Natural killer cell treated with Interleukin-12 subunit alpha and Interleukin-12 subunit beta and Interleukin-15 and Interleukin-18, amount 100 ng/mL, for 72 hours (primary cell): ENCODE measurements around the gene CSNK1A1. TPM values are rescaled to one million over a fixed set of nuclear protein-coding genes. Genes with fewer than 3 reads are reported as not detected.
A peak's percentile ranks its signal among the peaks of the same experiment; 100 is the strongest.

Experiments
- ATAC-seq, 2 donors: fragments of 150-1000 bp; cut with Tn5 transposase in 1 of 2; sonication (Bioruptor Pico), chemical (Tn5 transposase) in 1 of 2; 2 replicates each; pipeline ENCODE4 v1.10.0; 2021
- DNase-seq: peaks from one replicate; pipeline ENCODE4 v3.0.0; 2022; ENCODE audit warnings: low spot score
- H3K27ac Mint-ChIP-seq, 2 donors: 1 replicate in 1 of 2; 2 replicates in 1 of 2; pipeline ENCODE4 v1.8.0; 2022; ENCODE audit warnings: mixed read lengths in 2 of 2, mild to moderate bottlenecking in 1 of 2, moderate library complexity in 1 of 2
- H3K27me3 Mint-ChIP-seq, 2 donors: 1 replicate in 1 of 2; 2 replicates in 1 of 2; pipeline ENCODE4 v1.8.0; 2022; ENCODE audit warnings: mixed read lengths in 2 of 2
- H3K36me3 Mint-ChIP-seq: one replicate; pipeline ENCODE4 v1.8.0; 2022; ENCODE audit warnings: mixed read lengths
- H3K4me1 Mint-ChIP-seq, 2 donors: 1 replicate in 1 of 2; 2 replicates in 1 of 2; pipeline ENCODE4 v1.8.0; 2022; ENCODE audit warnings: low read depth in 2 of 2, mixed read lengths in 2 of 2, mild to moderate bottlenecking in 1 of 2
- H3K4me3 Mint-ChIP-seq: one replicate; pipeline ENCODE4 v1.8.0; 2022; ENCODE audit warnings: mixed read lengths
- H3K9me3 Mint-ChIP-seq: 2 replicates; pipeline ENCODE4 v1.8.0; 2022; ENCODE audit warnings: mixed read lengths
- total RNA-seq, 2 donors: library from RNA; stranded (reverse); gene quantifications; one replicate each; pipeline ENCODE4 v1.2.3, GENCODE V29; 2022

CSNK1A1 gene
- total RNA-seq, 2 donors from 2014 or later: 173 to 237 TPM

DNA sequence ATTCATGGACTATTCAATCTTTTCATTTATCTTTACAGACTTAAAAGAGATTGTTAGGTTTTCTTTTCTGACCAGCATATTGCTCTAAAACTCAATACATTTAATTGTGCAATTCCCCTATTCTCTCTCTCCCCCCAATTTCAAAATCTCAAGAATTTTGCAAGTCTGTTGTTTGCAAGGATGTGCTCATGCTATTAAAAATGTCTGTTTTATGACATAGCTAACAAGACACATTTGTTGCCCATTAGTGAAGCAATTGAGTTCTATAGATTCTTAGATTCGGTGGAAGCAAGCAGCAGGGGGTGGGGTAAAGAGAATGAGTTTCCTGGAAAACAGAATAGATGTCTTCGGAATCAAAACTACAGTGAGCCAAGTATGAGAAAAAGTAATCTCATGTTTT is 8.5 kb upstream of the CSNK1A1 start:
- Mint-ChIP-seq H3K9me3 (no peaks in the 10 kb centered on the region), H3K27ac (no peak overlapping the region), H3K4me3 (no peak overlapping the region), H3K27me3 (no peaks in the 10 kb centered on the region), H3K4me1 (peaks cover 0 to 6% of the 10 kb centered on the region in 2 donors), H3K36me3 (no peaks in the 10 kb centered on the region)
- DNase-seq (no peak), ATAC-seq (no peak)

DNA sequence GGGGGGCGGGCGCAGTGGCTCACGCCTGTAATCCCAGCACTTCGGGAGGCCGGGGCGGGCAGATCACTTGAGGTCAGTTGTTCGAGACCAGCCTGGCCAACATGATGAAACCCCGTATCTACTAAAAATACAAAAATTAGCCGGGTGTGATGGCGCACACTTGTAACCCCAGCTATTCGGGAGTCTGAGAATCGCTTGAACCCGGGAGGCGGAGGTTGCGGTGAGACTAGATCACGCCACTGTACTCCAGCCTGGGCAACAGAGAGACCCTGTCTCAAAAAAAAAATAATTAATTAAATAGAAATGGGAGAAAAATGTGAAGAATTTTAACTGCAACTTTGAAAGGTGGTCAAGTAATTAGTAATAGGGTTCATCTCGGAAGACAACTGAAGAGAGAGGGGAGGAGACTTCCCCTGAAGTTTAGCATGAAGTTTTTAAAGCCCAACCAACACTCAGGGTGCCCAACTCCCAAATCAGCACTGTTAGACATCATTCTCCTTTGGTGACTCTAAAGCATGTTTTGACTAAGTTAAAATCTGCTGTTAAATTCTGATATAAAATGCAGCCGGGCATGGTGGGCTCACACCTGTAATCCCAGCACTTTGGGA is 1.4 kb upstream of the CSNK1A1 start:
- no peaks in the 10 kb centered on the region for H3K27me3 Mint-ChIP-seq
- H3K27ac Mint-ChIP-seq: no peak overlapping the region
- H3K4me1 Mint-ChIP-seq: peaks cover 17 to 19% of the 10 kb centered on the region in 2 donors
- peaks cover 19% of the 10 kb centered on the region for H3K36me3 Mint-ChIP-seq
- no peak overlapping the region for H3K4me3 Mint-ChIP-seq
- no peaks in the 10 kb centered on the region for H3K9me3 Mint-ChIP-seq
- DNase-seq: no peak
- no peak for ATAC-seq

DNA sequence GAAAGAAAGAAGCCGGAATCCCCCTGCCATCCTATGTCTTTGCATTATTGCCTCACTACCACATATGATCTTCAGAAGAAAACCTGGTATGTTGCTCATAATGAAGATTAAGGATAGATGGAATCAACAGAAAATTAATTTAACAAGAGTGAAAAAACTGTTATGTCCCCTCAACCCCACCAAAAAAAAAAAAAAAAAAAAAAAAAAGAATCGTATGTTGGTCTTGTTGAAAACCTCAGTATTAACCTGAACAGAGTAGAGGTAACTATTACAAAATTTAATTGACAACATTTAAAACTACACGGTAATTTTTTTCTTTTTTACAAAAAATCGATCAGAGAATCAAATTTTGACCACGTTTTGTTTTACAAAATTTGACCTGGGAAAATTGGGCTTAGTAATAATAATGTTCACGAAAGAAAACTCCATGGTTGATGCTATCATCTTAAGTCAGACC is 827 bp upstream of the CSNK1A1 start:
- Mint-ChIP-seq H3K27me3 (no peaks in the 10 kb centered on the region), H3K36me3 (peaks cover 23% of the 10 kb centered on the region), H3K4me3 (peak overlapping the region; percentile 93), H3K9me3 (no peaks in the 10 kb centered on the region), H3K27ac (peak overlapping the region; percentile 93 to 98), H3K4me1 (peaks cover 21% of the 10 kb centered on the region in 2 donors)
- DNase-seq (no peak), ATAC-seq (no peak)

DNA sequence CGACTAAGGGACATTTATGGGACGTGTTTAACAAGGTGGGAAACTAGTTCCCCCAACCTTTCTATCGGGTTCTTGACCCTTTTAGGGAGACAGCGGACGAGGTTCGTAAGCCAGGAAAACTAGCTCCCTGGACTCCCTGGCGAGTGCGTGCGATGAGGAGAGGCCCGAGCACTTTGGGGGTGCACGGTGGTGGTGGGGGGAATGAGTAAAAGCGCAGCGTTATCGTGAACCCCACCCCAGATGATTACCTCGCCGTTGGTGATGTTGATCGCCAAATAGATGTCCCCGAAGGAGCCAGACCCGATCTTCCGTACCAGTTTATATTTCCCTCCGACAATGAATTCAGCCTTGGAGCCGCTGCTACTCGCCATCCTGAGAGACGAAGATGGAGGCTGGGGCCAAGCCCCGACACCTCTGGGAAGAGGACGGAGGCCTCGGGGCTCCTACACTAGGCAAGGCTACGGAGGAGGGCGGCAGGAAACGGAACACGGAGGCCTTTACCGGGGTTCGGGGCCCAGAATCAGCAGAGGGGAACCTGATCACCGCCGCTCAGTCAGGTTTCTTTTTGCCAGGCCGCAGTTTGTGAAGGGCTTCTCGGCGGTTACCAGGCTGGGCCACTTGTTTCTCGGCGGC is 529 bp downstream of the CSNK1A1 start:
- peaks cover 25 to 35% of the 10 kb centered on the region in 2 donors for H3K4me1 Mint-ChIP-seq
- no peaks in the 10 kb centered on the region for H3K27me3 Mint-ChIP-seq
- peaks cover 25% of the 10 kb centered on the region for H3K36me3 Mint-ChIP-seq
- peak overlapping the region; percentile 93 for H3K4me3 Mint-ChIP-seq
- DNase-seq: no peak
- ATAC-seq: peak; percentile 1 to 12
- H3K27ac Mint-ChIP-seq: peak overlapping the region; percentile 93 to 98
- no peaks in the 10 kb centered on the region for H3K9me3 Mint-ChIP-seq

DNA sequence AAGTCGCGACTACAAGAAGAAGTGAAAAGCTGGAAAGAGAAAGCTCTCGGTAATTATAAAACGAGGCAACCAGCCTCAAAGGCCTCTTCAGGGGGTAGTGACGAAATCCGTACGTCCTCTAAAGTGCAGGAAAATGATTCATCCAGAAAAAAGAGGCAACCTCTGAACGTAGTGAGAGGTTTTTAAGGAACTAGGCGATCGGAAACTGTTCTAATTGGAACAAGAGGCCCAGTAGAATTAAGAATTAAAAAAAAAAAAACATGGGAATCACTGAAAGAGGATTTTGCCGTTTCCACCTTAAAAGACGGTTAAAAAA is 1.0 kb downstream of the CSNK1A1 start:
- no peak for DNase-seq

DNA sequence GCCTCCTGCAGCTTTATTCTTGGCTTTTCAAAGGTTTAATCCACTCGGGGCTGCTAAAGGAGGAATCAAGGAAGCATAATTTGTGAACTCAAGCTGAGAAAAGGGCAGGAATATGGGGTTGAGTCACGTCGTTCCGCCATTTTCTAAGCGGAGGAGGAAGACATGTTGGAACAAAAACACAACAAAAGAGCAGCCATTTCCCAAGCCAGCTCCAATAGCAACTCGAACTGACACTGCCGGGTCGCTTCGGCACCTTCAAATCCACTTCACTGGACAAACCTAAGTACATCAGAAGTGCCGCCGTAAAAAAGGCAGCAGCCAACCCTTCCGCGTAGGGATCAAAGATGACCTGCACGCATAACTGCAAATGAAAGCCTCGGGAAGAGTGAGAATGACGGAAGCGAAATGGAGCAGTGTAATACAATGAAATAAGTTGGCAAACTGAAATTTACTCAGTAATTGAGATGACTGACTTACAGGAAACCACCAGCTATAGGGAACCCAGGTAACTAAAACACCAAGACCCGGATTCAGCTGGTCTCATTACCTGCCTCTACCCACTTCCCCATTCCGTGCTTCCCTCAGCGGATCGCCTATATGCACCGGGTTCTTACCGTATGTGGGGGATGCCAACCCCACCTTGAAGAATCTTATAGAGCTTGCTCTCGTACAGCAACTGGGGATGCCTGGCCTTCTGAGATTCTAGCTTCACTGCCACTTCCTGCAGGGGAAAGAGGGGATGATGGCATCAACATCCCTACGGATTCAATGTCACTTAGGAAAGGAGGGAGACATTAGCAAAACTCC is 1.6 kb downstream of the CSNK1A1 start:
- DNase-seq (no peak), ATAC-seq (no peak)
- peak overlapping the region; percentile 93 to 98 for H3K27ac Mint-ChIP-seq
- peaks cover 28 to 37% of the 10 kb centered on the region in 2 donors for H3K4me1 Mint-ChIP-seq
- H3K36me3 Mint-ChIP-seq: peaks cover 25% of the 10 kb centered on the region
- no peaks in the 10 kb centered on the region for H3K27me3 Mint-ChIP-seq
- H3K9me3 Mint-ChIP-seq: no peaks in the 10 kb centered on the region
- H3K4me3 Mint-ChIP-seq: peak overlapping the region; percentile 93

More for the DNA sequence above, 1.0 kb downstream of the CSNK1A1 start:
- Mint-ChIP-seq H3K27me3 (no peaks in the 10 kb centered on the region), H3K27ac (peak overlapping the region; percentile 93 to 98), H3K9me3 (no peaks in the 10 kb centered on the region), H3K4me3 (peak overlapping the region; percentile 93), H3K4me1 (peaks cover 28 to 37% of the 10 kb centered on the region in 2 donors), H3K36me3 (peaks cover 25% of the 10 kb centered on the region)
- ATAC-seq: no peak

DNA sequence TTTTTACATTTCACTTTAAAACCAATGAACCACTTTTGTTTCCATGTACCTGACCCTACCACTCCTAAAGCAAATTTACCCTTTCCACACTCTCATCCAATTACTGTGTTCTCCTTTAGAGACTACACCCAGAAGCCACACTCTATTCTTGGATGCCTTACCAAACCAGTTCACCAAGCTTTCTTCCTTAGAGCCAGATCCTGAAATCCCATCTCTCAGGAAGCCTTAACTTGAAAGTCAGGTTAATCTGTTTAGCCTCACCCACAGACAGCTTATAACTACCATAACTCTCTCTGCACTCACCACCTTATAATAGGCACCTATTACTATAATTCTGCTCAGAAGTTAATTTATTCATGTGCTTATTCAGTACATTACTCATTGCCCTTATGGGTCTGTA is 4.3 kb downstream of the CSNK1A1 start:
- Mint-ChIP-seq H3K36me3 (peaks cover 25% of the 10 kb centered on the region), H3K4me1 (peaks cover 41 to 46% of the 10 kb centered on the region in 2 donors), H3K4me3 (peak overlapping the region; percentile 14), H3K9me3 (no peaks in the 10 kb centered on the region), H3K27me3 (no peaks in the 10 kb centered on the region), H3K27ac (peak overlapping the region; percentile 26 to 77)
- no peak for ATAC-seq
- no peak for DNase-seq

DNA sequence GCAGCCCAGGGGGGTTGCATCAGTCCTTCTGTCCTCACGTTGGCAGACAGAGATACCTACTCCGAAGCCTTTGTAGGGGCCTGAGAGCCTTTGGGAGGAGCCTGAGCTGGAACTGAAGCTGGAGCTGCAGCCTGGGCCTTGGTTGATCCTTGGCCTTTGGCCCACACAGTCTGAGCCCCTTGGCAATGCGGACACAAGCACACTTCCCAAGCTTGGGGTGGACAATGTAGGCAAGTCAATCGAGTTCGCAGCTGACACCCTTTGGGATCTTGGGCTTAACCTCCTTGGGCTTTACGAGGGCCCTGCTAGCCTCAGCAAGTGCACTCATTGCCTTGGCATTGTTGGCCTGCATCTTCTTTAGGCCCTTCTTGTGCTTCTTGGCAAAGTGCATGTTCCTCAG is 5.9 kb downstream of the CSNK1A1 start:
- H3K4me1 Mint-ChIP-seq: peaks cover 42% of the 10 kb centered on the region in 2 donors
- no peaks in the 10 kb centered on the region for H3K27me3 Mint-ChIP-seq
- no peak overlapping the region for H3K4me3 Mint-ChIP-seq

DNA sequence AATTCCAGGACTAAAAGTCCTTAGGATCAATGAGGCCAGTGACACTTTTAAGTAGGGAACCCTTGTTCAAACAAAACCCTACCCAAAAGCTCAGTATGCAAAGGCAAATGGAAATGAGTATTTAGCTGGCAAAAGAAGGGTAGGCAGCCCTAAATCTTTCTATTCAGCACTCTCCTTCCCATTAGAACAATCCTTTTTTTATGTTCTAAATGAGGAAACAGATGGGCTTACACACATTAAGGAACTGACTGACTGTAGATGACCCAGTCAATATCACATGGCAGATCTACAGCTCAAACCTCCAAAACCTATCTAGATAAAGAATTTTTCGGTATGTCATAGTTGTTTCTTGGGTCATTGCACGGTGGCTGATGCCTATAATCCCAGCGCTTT is 7.2 kb downstream of the CSNK1A1 start:
- peaks cover 9% of the 10 kb centered on the region for H3K36me3 Mint-ChIP-seq
- H3K4me1 Mint-ChIP-seq: peaks cover 34 to 45% of the 10 kb centered on the region in 2 donors
- DNase-seq (no peak), ATAC-seq (no peak)
- no peaks in the 10 kb centered on the region for H3K9me3 Mint-ChIP-seq
- H3K27me3 Mint-ChIP-seq: no peaks in the 10 kb centered on the region
- peak overlapping the region; percentile 46 to 54 for H3K27ac Mint-ChIP-seq
- H3K4me3 Mint-ChIP-seq: no peak overlapping the region

More for the DNA sequence above, 5.9 kb downstream of the CSNK1A1 start:
- Mint-ChIP-seq H3K36me3 (peaks cover 22% of the 10 kb centered on the region), H3K9me3 (no peaks in the 10 kb centered on the region), H3K27ac (no peak overlapping the region)
- ATAC-seq (no peak), DNase-seq (no peak)

DNA sequence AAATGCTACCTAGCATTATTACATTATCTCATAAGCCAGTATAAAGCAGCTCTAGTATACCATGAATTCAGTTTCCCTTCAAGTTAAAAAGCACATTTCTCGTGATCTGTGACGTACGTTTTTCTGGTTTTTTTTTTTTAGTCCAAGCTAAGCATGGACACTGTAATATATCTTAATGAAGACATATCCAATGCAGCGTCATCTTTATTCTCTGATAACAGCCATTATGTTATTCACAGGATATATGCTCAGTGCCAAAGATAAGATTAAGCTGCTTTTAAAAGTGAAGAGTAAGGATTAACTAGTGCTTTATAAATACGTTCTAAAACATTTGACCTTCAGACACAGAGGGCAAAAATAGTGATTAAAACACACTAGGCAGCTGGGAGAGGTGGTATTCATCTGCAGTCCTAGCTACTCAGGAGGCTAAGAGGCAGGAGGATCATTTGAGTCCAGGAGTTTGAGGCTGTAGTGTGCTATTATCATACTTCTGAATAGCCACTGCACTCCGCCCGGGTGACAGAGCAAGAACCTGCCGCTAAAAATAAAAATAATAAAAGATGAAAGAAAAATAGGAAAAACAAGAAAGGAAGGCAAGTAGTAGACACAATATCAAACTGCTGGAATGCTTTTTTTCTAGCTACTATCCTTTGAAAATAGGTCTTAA is 7.7 kb downstream of the CSNK1A1 start:
- H3K9me3 Mint-ChIP-seq: no peaks in the 10 kb centered on the region
- no peak for ATAC-seq
- H3K4me3 Mint-ChIP-seq: peak overlapping the region; percentile 49
- H3K4me1 Mint-ChIP-seq: peaks cover 32 to 42% of the 10 kb centered on the region in 2 donors
- DNase-seq: no peak
- H3K27me3 Mint-ChIP-seq: no peaks in the 10 kb centered on the region
- H3K36me3 Mint-ChIP-seq: peaks cover 6% of the 10 kb centered on the region
- peak overlapping the region; percentile 46 to 54 for H3K27ac Mint-ChIP-seq

DNA sequence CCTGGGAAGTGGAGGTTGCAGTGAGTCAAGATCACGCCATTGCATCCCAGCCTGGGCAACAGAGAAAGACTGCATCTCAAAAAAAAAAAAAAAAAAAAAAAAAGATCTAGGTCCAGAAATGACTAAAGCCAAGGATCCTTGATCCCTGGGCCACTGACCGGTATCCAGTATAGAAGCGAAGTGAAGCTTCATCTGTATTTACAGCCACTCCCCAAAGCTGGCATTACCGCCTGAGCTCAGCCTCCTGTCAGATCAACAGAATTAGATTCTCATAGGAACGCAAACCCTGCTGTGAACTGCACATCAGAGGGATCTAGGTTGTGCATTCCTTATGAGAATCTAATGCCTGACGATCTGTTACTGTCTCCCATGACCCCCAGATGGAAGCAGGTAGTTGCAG is 9.3 kb downstream of the CSNK1A1 start:
- no peak overlapping the region for H3K4me3 Mint-ChIP-seq

DNA sequence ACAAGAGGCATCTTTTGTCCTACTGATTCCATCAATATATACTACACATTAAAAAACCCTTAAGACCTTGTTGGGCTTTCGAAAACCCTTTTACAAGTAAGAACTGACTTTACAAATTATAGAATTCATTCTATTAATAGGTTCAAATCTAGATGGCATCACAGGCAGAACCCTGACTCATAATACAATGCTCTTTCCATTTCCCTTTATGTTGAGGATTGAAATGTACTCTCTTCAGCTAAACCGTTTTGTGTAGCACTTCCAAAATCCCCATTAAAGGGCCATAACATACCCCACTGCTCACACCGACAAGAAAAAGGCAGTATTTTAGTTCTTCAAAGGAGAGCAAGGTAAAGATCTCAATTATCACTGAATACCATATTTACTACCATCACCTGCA is 11.2 kb downstream of the CSNK1A1 start:
- H3K27me3 Mint-ChIP-seq: no peaks in the 10 kb centered on the region
- H3K4me3 Mint-ChIP-seq: peak overlapping the region; percentile 41
- peak overlapping the region; percentile 8 to 50 for H3K27ac Mint-ChIP-seq
- ATAC-seq: no peak
- H3K9me3 Mint-ChIP-seq: no peaks in the 10 kb centered on the region
- no peak for DNase-seq
- no peaks in the 10 kb centered on the region for H3K36me3 Mint-ChIP-seq
- H3K4me1 Mint-ChIP-seq: peaks cover 39 to 42% of the 10 kb centered on the region in 2 donors

More for the DNA sequence above, 9.3 kb downstream of the CSNK1A1 start:
- Mint-ChIP-seq H3K9me3 (no peaks in the 10 kb centered on the region), H3K4me1 (peaks cover 35 to 42% of the 10 kb centered on the region in 2 donors), H3K27ac (no peak overlapping the region), H3K27me3 (no peaks in the 10 kb centered on the region), H3K36me3 (peaks cover under 1% of the 10 kb centered on the region)
- no peak for DNase-seq
- ATAC-seq: no peak

DNA sequence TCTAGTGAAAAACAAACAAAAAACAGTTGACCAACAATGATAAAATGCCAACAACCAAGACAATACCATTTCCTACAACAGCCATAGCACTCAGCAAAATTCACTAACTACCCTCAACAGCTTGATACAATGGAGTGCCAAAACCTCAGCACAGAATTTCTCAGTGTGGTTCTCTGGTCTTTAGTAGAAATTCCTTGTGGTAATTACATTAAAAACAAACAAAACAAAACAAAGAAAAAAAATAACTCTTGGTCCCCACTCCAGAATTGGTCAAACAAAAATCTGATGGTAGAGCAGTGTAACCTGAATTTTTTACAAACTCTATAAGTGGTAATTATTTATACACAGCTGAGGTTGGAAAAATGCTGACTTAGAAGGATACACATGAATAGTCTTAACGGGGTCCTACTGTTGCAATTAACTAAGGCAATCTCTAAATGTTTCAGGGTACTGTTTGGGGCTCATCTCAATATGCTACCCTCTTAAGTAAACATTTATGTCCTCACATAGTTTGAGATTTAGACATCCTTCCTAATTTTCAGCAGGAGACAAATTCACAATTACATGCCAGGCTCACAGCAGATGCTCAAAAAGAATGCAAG is 13.8 kb downstream of the CSNK1A1 start:
- Mint-ChIP-seq H3K27me3 (no peaks in the 10 kb centered on the region), H3K27ac (peak overlapping the region in 1 of 2 donors; percentile 70), H3K36me3 (no peaks in the 10 kb centered on the region), H3K9me3 (no peaks in the 10 kb centered on the region), H3K4me1 (peaks cover 46 to 49% of the 10 kb centered on the region in 2 donors), H3K4me3 (no peak overlapping the region)
- DNase-seq: no peak
- ATAC-seq: no peak
